Epithelial cell of proximal tubule (primary cell): ENCODE measurements around the gene TMEM120B. TPM values are rescaled to one million over a fixed set of nuclear protein-coding genes. Genes with fewer than 3 reads are reported as not detected.

Experiments used
- DNase-seq: peaks from one replicate; pipeline ENCODE4 v3.0.0-alpha.2; 2011; ENCODE audit warnings: low read depth
- H3K4me3 ChIP-seq: 2 replicates; pipeline ENCODE4 v1.5.1; 2011; ENCODE audit warnings: low read depth, mild to moderate bottlenecking, low read length
- total RNA-seq: library from RNA; depleted of rRNA; stranded (reverse); fragments of >200 nt; gene quantifications from 2 replicates; pipeline ENCODE4 v1.2.3, GENCODE V29; 2015
- TF ChIP-seq, protein P1 (sequence below): conservative IDR thresholded peaks from 2 replicates; pipeline ENCODE4 v1.5.1; 2012; ENCODE audit warnings: low read depth, mild to moderate bottlenecking, low read length

TMEM120B gene
- total RNA-seq, 1 donor from 2014 or later = 5.5 TPM

DNA sequence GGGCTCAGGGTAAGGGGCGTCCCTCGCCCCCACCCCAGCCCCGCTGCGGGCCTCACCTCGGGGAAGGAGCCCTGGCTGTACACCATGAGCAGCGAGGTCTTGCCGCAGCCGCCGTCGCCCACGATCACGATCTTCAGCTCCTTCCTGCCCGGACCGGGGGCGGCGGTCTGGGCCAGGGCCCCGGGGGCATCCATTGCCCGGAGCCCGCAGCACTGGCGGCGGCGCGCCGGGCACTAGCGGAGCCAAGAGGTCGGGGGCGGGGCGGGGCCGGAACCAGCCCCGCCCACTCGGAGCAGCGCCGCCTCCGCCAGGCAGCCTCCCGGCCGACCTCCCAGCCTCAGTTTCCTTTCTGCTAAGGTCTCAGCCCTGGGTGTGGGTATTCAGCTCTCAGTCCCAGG, 80.9 kb downstream of the TMEM120B start, which contains the start of gene RHOF:
Gene RHOF, minus strand, starts transcription at position 249 of the 398 bp plus-strand sequence. Its CDS starts 55 bp downstream, at position 194.
- TF ChIP-seq, protein P1, sequence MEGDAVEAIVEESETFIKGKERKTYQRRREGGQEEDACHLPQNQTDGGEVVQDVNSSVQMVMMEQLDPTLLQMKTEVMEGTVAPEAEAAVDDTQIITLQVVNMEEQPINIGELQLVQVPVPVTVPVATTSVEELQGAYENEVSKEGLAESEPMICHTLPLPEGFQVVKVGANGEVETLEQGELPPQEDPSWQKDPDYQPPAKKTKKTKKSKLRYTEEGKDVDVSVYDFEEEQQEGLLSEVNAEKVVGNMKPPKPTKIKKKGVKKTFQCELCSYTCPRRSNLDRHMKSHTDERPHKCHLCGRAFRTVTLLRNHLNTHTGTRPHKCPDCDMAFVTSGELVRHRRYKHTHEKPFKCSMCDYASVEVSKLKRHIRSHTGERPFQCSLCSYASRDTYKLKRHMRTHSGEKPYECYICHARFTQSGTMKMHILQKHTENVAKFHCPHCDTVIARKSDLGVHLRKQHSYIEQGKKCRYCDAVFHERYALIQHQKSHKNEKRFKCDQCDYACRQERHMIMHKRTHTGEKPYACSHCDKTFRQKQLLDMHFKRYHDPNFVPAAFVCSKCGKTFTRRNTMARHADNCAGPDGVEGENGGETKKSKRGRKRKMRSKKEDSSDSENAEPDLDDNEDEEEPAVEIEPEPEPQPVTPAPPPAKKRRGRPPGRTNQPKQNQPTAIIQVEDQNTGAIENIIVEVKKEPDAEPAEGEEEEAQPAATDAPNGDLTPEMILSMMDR = no peak
- no peak for DNase-seq

DNA sequence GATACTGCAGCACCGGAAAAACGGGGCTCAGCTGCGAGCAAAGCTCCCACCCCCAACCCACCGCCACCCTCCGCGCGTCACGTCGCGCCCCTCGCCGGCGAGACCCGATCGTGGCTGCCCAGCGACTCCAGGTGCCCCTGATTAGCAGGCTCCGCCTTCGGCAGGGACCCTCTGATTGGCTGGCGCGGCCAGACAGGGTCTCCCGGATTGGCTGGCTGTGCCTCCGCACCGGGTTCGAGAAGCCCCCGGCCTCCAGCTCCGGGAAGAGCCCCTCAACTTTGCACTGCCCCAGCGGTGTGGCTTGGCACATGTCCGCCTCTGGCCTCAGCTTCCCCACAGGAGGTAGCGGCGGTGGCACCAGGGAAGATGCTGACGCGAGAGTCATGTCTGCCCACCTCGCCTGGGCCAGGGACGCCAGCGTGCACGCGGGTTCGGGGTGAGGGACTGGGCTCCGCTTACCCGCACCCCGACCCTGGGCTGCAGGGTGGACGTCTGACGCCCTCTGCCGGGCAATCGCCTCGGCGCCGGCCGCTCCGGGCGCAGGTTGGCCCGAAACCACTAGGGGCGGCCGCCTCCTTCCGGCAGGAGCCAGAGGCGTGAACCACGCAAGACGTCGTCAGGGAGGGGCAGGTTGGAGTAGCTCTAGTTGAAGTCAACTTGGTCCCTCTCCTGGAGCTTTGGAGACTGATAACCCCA, 81.4 kb downstream of the TMEM120B start:
- TF ChIP-seq, protein P1 = peak; percentile 98
- no peak for DNase-seq
- peak overlapping the region; percentile 73 for H3K4me3 ChIP-seq

More for the DNA sequence above, 80.9 kb downstream of the TMEM120B start, which contains the start of gene RHOF:
- H3K4me3 ChIP-seq = peak within 1 kb of the TSS; percentile 73

DNA sequence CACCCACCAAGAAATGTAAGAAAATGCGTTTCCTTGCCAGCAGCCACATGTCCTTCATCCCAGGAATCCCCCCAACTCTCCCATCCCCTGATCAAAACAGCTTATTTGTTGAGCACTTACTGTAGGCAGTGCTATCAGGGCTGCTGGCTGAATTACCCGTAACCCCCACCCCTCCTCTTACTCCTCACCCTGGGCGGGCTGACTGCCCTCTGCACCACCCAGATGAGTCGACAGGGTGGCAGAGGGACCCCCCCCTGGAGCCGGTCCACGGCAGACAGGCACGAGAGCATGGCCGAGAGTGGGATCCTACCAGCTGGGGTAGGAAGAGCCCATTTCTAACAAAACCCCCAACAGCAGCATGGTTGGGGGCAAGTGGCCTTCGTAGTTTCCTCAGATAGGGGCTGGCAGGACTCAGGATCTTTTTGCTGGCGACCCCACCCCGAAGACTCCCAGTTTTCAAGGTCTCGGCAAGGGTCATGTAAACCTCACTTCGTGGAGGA, 82.0 kb downstream of the TMEM120B start:
- TF ChIP-seq, protein P1 = no peak
- no peak for DNase-seq
- H3K4me3 ChIP-seq = peak overlapping the region; percentile 24

DNA sequence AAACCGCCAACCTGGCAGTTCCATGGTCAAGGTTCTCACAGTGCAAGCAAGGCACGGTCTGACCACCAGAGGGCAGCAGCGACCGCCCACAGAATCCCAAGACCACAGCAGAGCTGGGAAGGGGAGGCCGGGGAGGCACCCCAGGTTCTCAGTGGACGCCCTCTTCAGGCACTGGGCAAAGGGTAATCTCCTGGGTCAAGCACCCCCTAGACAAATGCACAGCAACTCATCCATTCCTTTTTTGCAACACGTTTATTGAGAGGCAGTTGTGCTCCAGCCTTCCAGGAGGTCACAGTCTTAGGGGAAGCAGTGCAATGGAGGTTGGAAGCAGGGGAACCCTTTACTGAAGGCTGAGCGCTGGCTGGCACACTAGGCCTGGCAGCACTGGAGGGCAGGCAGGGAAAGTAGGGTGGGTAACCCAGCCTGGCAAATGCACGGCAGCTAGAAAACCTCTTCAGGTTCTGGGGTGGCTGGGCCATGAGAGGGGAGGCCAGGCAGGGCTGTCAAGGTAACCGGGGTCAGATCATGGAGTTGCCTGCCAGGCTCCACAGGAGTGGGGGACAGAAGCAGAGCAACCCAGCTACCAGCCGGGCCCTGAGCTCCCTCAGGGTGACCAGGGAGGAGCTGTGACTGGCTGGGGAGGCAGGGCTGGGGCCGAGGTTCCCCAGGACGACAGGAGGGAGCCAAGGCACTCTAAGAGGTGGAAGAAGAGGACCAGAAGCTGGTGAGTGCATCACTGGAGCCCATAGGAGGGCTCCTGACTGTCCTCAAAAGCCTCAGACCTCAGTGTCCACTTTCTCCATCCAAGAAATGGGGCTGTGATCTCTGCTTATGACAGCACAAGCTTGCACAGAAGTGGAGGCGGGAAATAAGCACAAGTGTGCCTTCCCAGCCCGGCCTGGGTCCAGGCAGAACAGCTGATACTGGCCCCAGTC, 82.7 kb downstream of the TMEM120B start:
- DNase-seq = no peak
- peak overlapping the region; percentile 24 for H3K4me3 ChIP-seq

DNA sequence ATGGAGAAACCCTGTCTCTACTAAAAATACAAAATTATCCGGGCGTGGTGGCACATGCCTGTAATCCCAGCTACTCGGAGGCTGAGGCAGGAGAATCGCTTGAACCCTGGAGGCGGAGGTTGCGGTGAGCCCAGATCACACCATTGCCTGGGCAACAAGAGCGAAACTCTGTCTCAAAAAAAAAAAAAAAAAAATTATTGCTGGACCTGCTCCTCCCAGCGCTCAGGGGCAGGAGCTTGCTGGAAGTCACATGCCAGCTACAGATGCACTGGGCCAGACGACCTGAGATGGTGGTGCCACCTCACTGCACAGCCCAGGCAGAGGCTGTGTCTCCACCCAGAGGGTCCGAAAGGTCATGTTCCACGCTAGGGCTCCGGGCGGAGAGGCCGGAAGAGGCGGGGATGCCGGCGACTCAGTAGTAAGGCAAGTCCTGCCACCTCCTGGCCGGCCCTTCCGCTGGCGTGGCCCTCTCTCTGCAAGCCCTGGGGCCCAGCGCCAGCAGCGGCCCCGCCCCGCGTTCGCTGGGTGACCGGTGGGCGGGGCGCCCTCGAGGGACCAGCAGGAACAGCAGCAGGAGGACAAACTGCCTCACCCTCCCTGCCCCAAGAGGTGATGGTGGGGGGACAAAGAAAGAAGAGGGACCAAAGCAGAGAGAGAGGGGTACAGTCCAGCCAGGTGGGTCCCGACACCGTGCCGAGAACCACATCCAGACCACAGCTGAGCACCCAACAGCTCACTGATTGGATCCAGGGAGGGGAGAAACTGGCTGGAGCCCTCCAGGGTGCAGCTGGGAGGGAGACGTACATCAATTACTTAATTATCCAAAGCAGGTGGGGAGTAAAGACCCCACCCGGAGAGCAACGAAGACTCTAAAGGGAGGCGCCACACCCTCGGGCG, 84.6 kb downstream of the TMEM120B start:
- peak overlapping the region; percentile 65 for H3K4me3 ChIP-seq
- TF ChIP-seq, protein P1 = peak; percentile 35
- peak; percentile 93 for DNase-seq

More for the DNA sequence above, 82.7 kb downstream of the TMEM120B start:
- TF ChIP-seq, protein P1 = peak; percentile 97
